Smooth muscle cell of the brain vasculature (primary cell): Measurements from ENCODE around the gene DNMT1.
"Not testable (repeated sequence)": the region's sequence is repeated elsewhere in the genome, so short reads cannot be mapped to it uniquely, and the experiment has no call there.

Experiments
- DNase-seq: peaks from one replicate; pipeline ENCODE4 v3.0.0-alpha.2; 2012; ENCODE audit warnings: low read depth, low spot score

DNMT1 gene

GRCh38 chr19:10194500-10195198 is at the start of gene DNMT1:
Gene DNMT1 (minus strand): TSS chr19:10194953. CDS start chr19:10194899, 54 bp downstream.
- peak; percentile 90 for DNase-seq

- DNase-seq = no peak
These were observed 48.9 kb upstream of the DNMT1 start for GRCh38 chr19:10243606-10244005.

- DNase-seq = not testable (repeated sequence)
These were observed 47.2 kb upstream of the DNMT1 start for GRCh38 chr19:10241826-10242449.

- DNase-seq = no peak
These were observed 43.5 kb upstream of the DNMT1 start for GRCh38 chr19:10238172-10238783.

GRCh38 chr19:10237702-10238101 is 42.9 kb upstream of the DNMT1 start:
- DNase-seq = no peak

GRCh38 chr19:10235409-10235808 is 40.7 kb upstream of the DNMT1 start:
- DNase-seq = not testable (repeated sequence)

- DNase-seq = no peak
These were observed 40.2 kb upstream of the DNMT1 start for GRCh38 chr19:10235003-10235402.

- DNase-seq = no peak
These were observed 39.2 kb upstream of the DNMT1 start for GRCh38 chr19:10233946-10234345.

GRCh38 chr19:10231612-10232228 is 37.0 kb upstream of the DNMT1 start:
- no peak for DNase-seq

GRCh38 chr19:10230861-10231611 is 36.3 kb upstream of the DNMT1 start, which contains the start of gene S1PR2:
Gene S1PR2 (minus strand): TSS chr19:10231331. CDS start chr19:10224905, 6,426 bp downstream.
- no peak for DNase-seq

- no peak for DNase-seq
These were observed 35.6 kb upstream of the DNMT1 start for GRCh38 chr19:10230173-10230860.

GRCh38 chr19:10228920-10229319 is 34.2 kb upstream of the DNMT1 start:
- DNase-seq = no peak

GRCh38 chr19:10228393-10228792 is 33.6 kb upstream of the DNMT1 start:
- DNase-seq = no peak

GRCh38 chr19:10227026-10227971 is 32.5 kb upstream of the DNMT1 start:
- DNase-seq = no peak

GRCh38 chr19:10226376-10227025 is 31.7 kb upstream of the DNMT1 start:
- DNase-seq = no peak

GRCh38 chr19:10226021-10226375 is 31.2 kb upstream of the DNMT1 start:
- DNase-seq = no peak

GRCh38 chr19:10224337-10224736 is 29.6 kb upstream of the DNMT1 start:
- DNase-seq = no peak

GRCh38 chr19:10223488-10224213 is 28.9 kb upstream of the DNMT1 start:
- DNase-seq = no peak
